A673 (cell line): ENCODE data around the gene TBC1D2. TPM values are rescaled to one million over a fixed set of nuclear protein-coding genes. Genes with fewer than 3 reads are reported as not detected.

ENCODE experiments used
- BruUV-seq: library from RNA; stranded (reverse); fragments of 400-500 nt; replicated peaks from 2 replicates; lab custom pipeline; 2021; lab: Mats Ljungman, UMichigan
- CTCF ChIA-PET: fragments of 300-600 bp; sonication (Branson Sonifier 250); formaldehyde crosslinking; loops from one replicate; lab custom pipeline; 2022; ENCODE audit warnings: antibody characterized with exemption; lab: Charles Lee
- POLR2A ChIA-PET: fragments of 300-600 bp; sonication (Branson Sonifier 250); formaldehyde crosslinking; loops from one replicate; lab custom pipeline; 2022; ENCODE audit warnings: antibody characterized with exemption; ENCODE audit not compliant: low non-redundant PET; lab: Charles Lee
- DNase-seq: peaks from one replicate; pipeline ENCODE4 v3.0.0-alpha.2; 2015; ENCODE audit warnings: low spot score
- H3K27ac ChIP-seq: fragments of 200-600 bp; sonication (generic); 2 replicates; pipeline ENCODE4 v1.5.1; 2016; ENCODE audit warnings: mixed run types, low read depth, mild to moderate bottlenecking, mixed read lengths, antibody characterized with exemption, low read length; ENCODE audit not compliant: poor library complexity, severe bottlenecking
- H3K27me3 ChIP-seq: fragments of 200-600 bp; sonication (generic); replicated peaks from 2 replicates; pipeline ENCODE4 v1.6.1; 2017; ENCODE audit warnings: mixed run types, low read depth, mild to moderate bottlenecking, mixed read lengths, antibody characterized with exemption, low read length; ENCODE audit not compliant: insufficient read depth, poor library complexity
- H3K36me3 ChIP-seq: fragments of 200-600 bp; sonication (generic); 2 replicates; pipeline ENCODE4 v1.6.1; 2016; ENCODE audit warnings: mixed run types, mild to moderate bottlenecking, mixed read lengths, antibody characterized with exemption, low read length; ENCODE audit not compliant: insufficient read depth, poor library complexity, severe bottlenecking
- H3K4me1 ChIP-seq: fragments of 200-600 bp; sonication (generic); 2 replicates; pipeline ENCODE4 v1.6.1; 2017; ENCODE audit warnings: mixed run types, mild to moderate bottlenecking, mixed read lengths, antibody characterized with exemption, low read length; ENCODE audit not compliant: insufficient read depth, poor library complexity, severe bottlenecking
- H3K4me3 ChIP-seq: fragments of 200-600 bp; sonication (generic); 2 replicates; pipeline ENCODE4 v1.5.1; 2016; ENCODE audit warnings: low read depth, mixed run types, mild to moderate bottlenecking, mixed read lengths, low read length; ENCODE audit not compliant: poor library complexity, severe bottlenecking
- H3K9me3 ChIP-seq: fragments of 200-600 bp; sonication (generic); 2 replicates; pipeline ENCODE4 v1.6.1; 2016; ENCODE audit warnings: mixed run types, low read depth, mild to moderate bottlenecking, mixed read lengths, antibody characterized with exemption, low read length; ENCODE audit not compliant: poor library complexity, severe bottlenecking
- CTCF ChIP-seq: fragments of 300-800, 200-600 bp; sonication (generic); conservative IDR thresholded peaks from 2 replicates; pipeline ENCODE4 v1.5.1; 2017; ENCODE audit warnings: low read depth, mild to moderate bottlenecking, antibody characterized with exemption, low read length, moderate library complexity, mixed read lengths
- EZH2 ChIP-seq: fragments of 200-600 bp; sonication (generic); IDR thresholded peaks from 2 replicates; pipeline ENCODE4 v1.6.1; 2017; ENCODE audit warnings: borderline replicate concordance, low read depth, mild to moderate bottlenecking, mixed read lengths, antibody characterized with exemption, low read length; ENCODE audit not compliant: poor library complexity, severe bottlenecking
- intact Hi-C: fragments of 100-400 bp; cut with micrococcal nuclease; formaldehyde crosslinking; loops from one replicate; pipeline ENCODE4 v1.10.0; 2022; ENCODE audit not compliant: unreplicated experiment
- total RNA-seq: library from RNA; stranded (reverse); gene quantifications from 2 replicates; pipeline ENCODE4 v1.2.3, GENCODE V29; 2021

Gene TBC1D2
- total RNA-seq, 1 experiment from 2014 or later, result 3.2 TPM

GRCh38 chr9:98276907-98277469 is 21.5 kb upstream of the TBC1D2 start:
- no peak overlapping the region for H3K4me3 ChIP-seq
- no peaks in the 10 kb centered on the region for H3K4me1 ChIP-seq
- DNase-seq, result no peak
- no TSS peak for BruUV-seq
- intact Hi-C loops, result no loop called here
- H3K27me3 ChIP-seq, result peaks cover 46% of the 10 kb centered on the region
- ChIA-PET POLR2A (no interaction called here), CTCF (no interaction called here)
- H3K9me3 ChIP-seq, result no peaks in the 10 kb centered on the region
- TF ChIP-seq EZH2 (no peak), CTCF (no peak)
- no peak overlapping the region for H3K27ac ChIP-seq
- H3K36me3 ChIP-seq, result no peaks in the 10 kb centered on the region

DNA sequence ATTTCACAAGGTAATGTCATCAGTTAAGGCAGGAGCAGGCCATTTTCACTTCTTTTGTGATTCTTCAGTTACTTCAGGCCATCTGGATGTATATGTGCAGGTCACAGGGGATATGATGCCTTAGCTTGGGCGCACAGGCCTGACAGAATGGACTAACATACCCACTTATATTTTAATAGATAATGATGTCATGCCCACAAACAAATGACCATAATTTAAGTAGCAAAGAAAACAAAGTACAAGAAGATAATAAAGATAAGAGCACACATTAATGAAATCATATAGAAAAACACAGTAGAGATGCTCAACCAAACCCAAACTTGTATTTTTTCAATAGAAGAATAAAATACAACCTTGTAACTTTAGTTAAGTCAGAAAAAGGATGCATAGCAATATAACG is 19.7 kb upstream of the TBC1D2 start:
- intact Hi-C loops, result no loop called here
- ChIA-PET POLR2A (no interaction called here), CTCF (no interaction called here)
- no peak for TF ChIP-seq CTCF
- TF ChIP-seq EZH2, result no peak
- DNase-seq, result no peak
- Histone ChIP-seq H3K27me3 (peaks cover 37% of the 10 kb centered on the region), H3K4me3 (no peak overlapping the region), H3K9me3 (no peaks in the 10 kb centered on the region), H3K36me3 (no peaks in the 10 kb centered on the region), H3K4me1 (no peaks in the 10 kb centered on the region), H3K27ac (no peak overlapping the region)
- BruUV-seq, result no TSS peak

DNA sequence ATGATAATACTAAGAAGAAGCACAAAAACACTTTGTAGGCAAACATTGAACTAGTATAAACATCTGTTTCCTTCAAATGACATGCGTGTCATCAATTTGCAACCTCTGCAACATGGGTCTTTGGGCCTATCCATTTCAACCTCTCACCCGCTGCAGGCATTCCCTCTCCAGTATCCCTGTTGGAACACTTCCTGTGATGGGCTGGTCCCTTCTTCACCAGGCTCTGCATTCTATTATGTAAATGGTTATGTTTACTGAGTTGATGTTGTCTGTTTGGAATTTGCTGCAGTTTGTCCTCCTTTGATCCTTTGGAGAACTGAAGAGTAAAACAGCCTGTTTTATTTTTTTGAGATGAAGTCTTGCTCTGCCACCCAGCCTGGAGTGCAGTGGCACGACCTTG is 16.6 kb upstream of the TBC1D2 start:
- BruUV-seq, result no TSS peak
- H3K4me1 ChIP-seq, result no peaks in the 10 kb centered on the region
- H3K36me3 ChIP-seq, result no peaks in the 10 kb centered on the region
- H3K27me3 ChIP-seq, result peaks cover 13% of the 10 kb centered on the region
- TF ChIP-seq CTCF (no peak), EZH2 (no peak)
- H3K27ac ChIP-seq, result no peak overlapping the region
- DNase-seq, result no peak
- intact Hi-C loops, result no loop called here
- H3K9me3 ChIP-seq, result no peaks in the 10 kb centered on the region
- ChIA-PET POLR2A (no interaction called here), CTCF (no interaction called here)
- no peak overlapping the region for H3K4me3 ChIP-seq
